ENCODE results near the gene GASK1A. TPM values are rescaled to one million over a fixed set of nuclear protein-coding genes. Genes with fewer than 3 reads are reported as not detected.

The GASK1A gene
- total RNA-seq, 1 donor from 2014 or later: 10.6 TPM

GRCh38 chr3:42996633-42997075 lies 17.5 kb downstream of the GASK1A start:
- intact Hi-C loops (cut with DNase I): no loop called here
- TF ChIP-seq CTCF (IDR thresholded peaks at IDR 0.05) (no peak), POLR2AphosphoS5 (IDR thresholded peaks at IDR 0.05; ENCODE audit: insufficient read depth in 1 of 2, low read depth in 1 of 2) (peak; percentile 27 to 38), POLR2A (IDR thresholded peaks at IDR 0.05) (no peak)
- DNase-seq (ENCODE audit: extremely low spot score in 2 of 2): no peak
- Histone ChIP-seq H3K4me3 (no peak overlapping the region), H3K36me3 (no peaks in the 10 kb centered on the region), H3K27ac (peak overlapping the region; percentile 39), H3K4me1 (peaks cover 26% of the 10 kb centered on the region), H3K9me3 (no peaks in the 10 kb centered on the region), H3K27me3 (no peaks in the 10 kb centered on the region)

GRCh38 chr3:42999212-42999611 lies 20.1 kb downstream of the GASK1A start:
- TF ChIP-seq POLR2AphosphoS5 (IDR thresholded peaks at IDR 0.05; ENCODE audit: insufficient read depth in 1 of 2, low read depth in 1 of 2) (no peak), POLR2A (IDR thresholded peaks at IDR 0.05) (no peak), CTCF (IDR thresholded peaks at IDR 0.05) (no peak)
- H3K9me3 ChIP-seq: no peaks in the 10 kb centered on the region
- peak overlapping the region; percentile 78 for H3K27ac ChIP-seq
- H3K4me3 ChIP-seq: no peak overlapping the region
- intact Hi-C loops (cut with DNase I): no loop called here
- no peaks in the 10 kb centered on the region for H3K27me3 ChIP-seq
- no peak for DNase-seq (ENCODE audit: extremely low spot score in 2 of 2)
- no peaks in the 10 kb centered on the region for H3K36me3 ChIP-seq
- H3K4me1 ChIP-seq: peaks cover 26% of the 10 kb centered on the region

- H3K9me3 ChIP-seq: no peaks in the 10 kb centered on the region
- intact Hi-C loops (cut with DNase I): loop anchor here (5.0 kb wide), 1 partner anchor 433 kb away; no protein-coding TSS in a partner anchor
- TF ChIP-seq POLR2AphosphoS5 (IDR thresholded peaks at IDR 0.05; ENCODE audit: insufficient read depth in 1 of 2, low read depth in 1 of 2) (no peak), CTCF (IDR thresholded peaks at IDR 0.05) (no peak), POLR2A (IDR thresholded peaks at IDR 0.05) (no peak)
- H3K4me1 ChIP-seq: peaks cover 26% of the 10 kb centered on the region
- H3K27ac ChIP-seq: peak overlapping the region; percentile 78
- H3K27me3 ChIP-seq: no peaks in the 10 kb centered on the region
- no peaks in the 10 kb centered on the region for H3K36me3 ChIP-seq
- DNase-seq (ENCODE audit: extremely low spot score in 2 of 2): no peak
- no peak overlapping the region for H3K4me3 ChIP-seq
Observed at GRCh38 chr3:42999632-43000031, 20.5 kb downstream of the GASK1A start.

- intact Hi-C loops (cut with DNase I): loop anchor here (5.0 kb wide), 1 partner anchor 432 kb away; no protein-coding TSS in a partner anchor
- H3K9me3 ChIP-seq: no peaks in the 10 kb centered on the region
- no peaks in the 10 kb centered on the region for H3K27me3 ChIP-seq
- H3K36me3 ChIP-seq: no peaks in the 10 kb centered on the region
- peak overlapping the region; percentile 78 for H3K27ac ChIP-seq
- no peak for DNase-seq (ENCODE audit: extremely low spot score in 2 of 2)
- TF ChIP-seq POLR2AphosphoS5 (IDR thresholded peaks at IDR 0.05; ENCODE audit: insufficient read depth in 1 of 2, low read depth in 1 of 2) (no peak), CTCF (IDR thresholded peaks at IDR 0.05) (no peak), POLR2A (IDR thresholded peaks at IDR 0.05) (no peak)
- no peak overlapping the region for H3K4me3 ChIP-seq
- peaks cover 26% of the 10 kb centered on the region for H3K4me1 ChIP-seq
Observed at GRCh38 chr3:43000387-43000786, 21.3 kb downstream of the GASK1A start.

GRCh38 chr3:43001094-43001553 lies 22.0 kb downstream of the GASK1A start:
- Histone ChIP-seq H3K4me3 (no peak overlapping the region), H3K27ac (peak overlapping the region; percentile 78), H3K4me1 (peaks cover 26% of the 10 kb centered on the region), H3K9me3 (no peaks in the 10 kb centered on the region), H3K27me3 (no peaks in the 10 kb centered on the region), H3K36me3 (no peaks in the 10 kb centered on the region)
- peak in 1 of 2 donors; percentile 98 for DNase-seq (ENCODE audit: extremely low spot score in 2 of 2)
- peak; percentile 78 to 88 for TF ChIP-seq POLR2AphosphoS5 (IDR thresholded peaks at IDR 0.05; ENCODE audit: insufficient read depth in 1 of 2, low read depth in 1 of 2)
- TF ChIP-seq POLR2A (IDR thresholded peaks at IDR 0.05): no peak
- no peak for TF ChIP-seq CTCF (IDR thresholded peaks at IDR 0.05)
- intact Hi-C loops (cut with DNase I): loop anchor here (5.0 kb wide), 1 partner anchor 431 kb away; no protein-coding TSS in a partner anchor

Data from vagina (tissue), 2 donors.